Fibroblast of lung (primary cell): ENCODE measurements around the gene MYO9A. TPM values are rescaled to one million over a fixed set of nuclear protein-coding genes. Genes with fewer than 3 reads are reported as not detected.

Experiments used
- DNase-seq, 2 donors: peaks; one replicate each; pipeline versions ENCODE4 v3.0.0 to v3.0.0-alpha.2; 2010; ENCODE audit warnings: low read depth in 2 of 2
- H2AFZ ChIP-seq: 2 replicates; pipeline ENCODE4 v1.5.1; 2012; ENCODE audit warnings: low read length, control low read depth, inconsistent platforms
- H3K27ac ChIP-seq: 2 replicates; pipeline ENCODE4 v1.5.1; 2011; ENCODE audit warnings: low read length, control low read depth; ENCODE audit not compliant: insufficient read depth
- H3K27me3 ChIP-seq: 2 replicates; pipeline ENCODE4 v1.5.1; 2011; ENCODE audit warnings: mild to moderate bottlenecking, low read length; ENCODE audit not compliant: control insufficient read depth, insufficient read depth
- H3K36me3 ChIP-seq: 2 replicates; pipeline ENCODE4 v1.5.1; 2011; ENCODE audit warnings: low read length; ENCODE audit not compliant: control insufficient read depth, insufficient read depth
- H3K4me1 ChIP-seq: 2 replicates; pipeline ENCODE4 v1.5.1; 2011; ENCODE audit warnings: low read length; ENCODE audit not compliant: control insufficient read depth, insufficient read depth; ENCODE audit errors: extremely low read depth
- H3K4me2 ChIP-seq: 2 replicates; pipeline ENCODE4 v1.5.1; 2011; ENCODE audit warnings: low read length, control low read depth; ENCODE audit not compliant: insufficient read depth; ENCODE audit errors: extremely low read depth
- H3K4me3 ChIP-seq, 4 experiments: fragments of 200-600 bp in 1 of 4; sonication (generic) in 1 of 4; replicated peaks in 1 of 4; 2 replicates each; pipeline ENCODE4 v1.5.1; 2011 to 2016; ENCODE audit warnings: low read length in 4 of 4, low read depth in 3 of 4, mild to moderate bottlenecking in 3 of 4, control low read depth in 2 of 4, inconsistent platforms in 1 of 4, mixed read lengths in 1 of 4; ENCODE audit not compliant: insufficient read depth in 1 of 4; ENCODE audit errors: control extremely low read depth in 1 of 4
- H3K79me2 ChIP-seq: 2 replicates; pipeline ENCODE4 v1.5.1; 2012; ENCODE audit warnings: mild to moderate bottlenecking, low read length, inconsistent platforms; ENCODE audit not compliant: control insufficient read depth, insufficient read depth
- H3K9ac ChIP-seq: 2 replicates; pipeline ENCODE4 v1.5.1; 2011; ENCODE audit warnings: mild to moderate bottlenecking, low read length, control low read depth; ENCODE audit not compliant: insufficient read depth
- H3K9me3 ChIP-seq: 2 replicates; pipeline ENCODE4 v1.5.1; 2012; ENCODE audit warnings: low read depth, low read length; ENCODE audit not compliant: control insufficient read depth, insufficient read depth
- H4K20me1 ChIP-seq: 2 replicates; pipeline ENCODE4 v1.5.1; 2011; ENCODE audit warnings: low read length; ENCODE audit not compliant: control insufficient read depth, insufficient read depth; ENCODE audit errors: extremely low read depth
- EZH2 ChIP-seq: IDR thresholded peaks from 2 replicates; pipeline ENCODE4 v1.5.1; 2012; ENCODE audit warnings: low read length, control low read depth, mild to moderate bottlenecking; ENCODE audit errors: missing control alignments
- polyA plus RNA-seq, 2 donors: library from polyadenylated mRNA; depleted of rRNA in 1 of 2; stranded (reverse) in 1 of 2; unstranded in 1 of 2; fragments of >200 nt; gene quantifications; 2 replicates each; pipeline ENCODE4 v1.2.1, GENCODE V29; 2011 to 2012; ENCODE audit warnings: missing spikeins in 1 of 2
- total RNA-seq: library from RNA; depleted of rRNA; stranded (reverse); fragments of >200 nt; gene quantifications from 2 replicates; pipeline ENCODE4 v1.2.1, GENCODE V29; 2014
- TF ChIP-seq, protein P1 (sequence below), 2 donors: IDR thresholded peaks in 1 of 2; conservative IDR thresholded peaks in 1 of 2; 1 replicate in 1 of 2; 2 replicates in 1 of 2; pipeline ENCODE4 v1.5.1; 2011 to 2012; ENCODE audit warnings: low read length in 2 of 2, control low read depth in 1 of 2, inconsistent platforms in 1 of 2, low read depth in 1 of 2, mild to moderate bottlenecking in 1 of 2

The MYO9A gene
- total and polyA plus RNA-seq, 2 donors (not counting 1 experiment from before 2014, with no cell fraction given): 12.8 to 48.6 TPM

DNA sequence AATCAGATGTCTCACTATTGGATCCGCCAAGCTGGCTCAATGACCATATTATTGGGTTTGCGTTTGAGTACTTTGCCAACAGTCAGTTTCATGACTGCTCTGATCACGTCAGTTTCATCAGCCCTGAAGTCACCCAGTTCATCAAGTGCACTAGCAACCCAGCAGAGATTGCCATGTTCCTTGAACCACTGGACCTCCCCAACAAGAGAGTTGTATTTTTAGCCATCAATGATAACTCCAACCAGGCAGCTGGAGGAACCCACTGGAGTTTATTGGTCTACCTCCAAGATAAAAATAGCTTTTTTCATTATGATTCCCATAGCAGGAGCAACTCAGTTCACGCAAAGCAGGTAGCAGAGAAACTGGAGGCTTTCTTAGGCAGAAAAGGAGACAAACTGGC is 21.7 kb upstream of the MYO9A start:
- TF ChIP-seq, protein P1, sequence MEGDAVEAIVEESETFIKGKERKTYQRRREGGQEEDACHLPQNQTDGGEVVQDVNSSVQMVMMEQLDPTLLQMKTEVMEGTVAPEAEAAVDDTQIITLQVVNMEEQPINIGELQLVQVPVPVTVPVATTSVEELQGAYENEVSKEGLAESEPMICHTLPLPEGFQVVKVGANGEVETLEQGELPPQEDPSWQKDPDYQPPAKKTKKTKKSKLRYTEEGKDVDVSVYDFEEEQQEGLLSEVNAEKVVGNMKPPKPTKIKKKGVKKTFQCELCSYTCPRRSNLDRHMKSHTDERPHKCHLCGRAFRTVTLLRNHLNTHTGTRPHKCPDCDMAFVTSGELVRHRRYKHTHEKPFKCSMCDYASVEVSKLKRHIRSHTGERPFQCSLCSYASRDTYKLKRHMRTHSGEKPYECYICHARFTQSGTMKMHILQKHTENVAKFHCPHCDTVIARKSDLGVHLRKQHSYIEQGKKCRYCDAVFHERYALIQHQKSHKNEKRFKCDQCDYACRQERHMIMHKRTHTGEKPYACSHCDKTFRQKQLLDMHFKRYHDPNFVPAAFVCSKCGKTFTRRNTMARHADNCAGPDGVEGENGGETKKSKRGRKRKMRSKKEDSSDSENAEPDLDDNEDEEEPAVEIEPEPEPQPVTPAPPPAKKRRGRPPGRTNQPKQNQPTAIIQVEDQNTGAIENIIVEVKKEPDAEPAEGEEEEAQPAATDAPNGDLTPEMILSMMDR (conservative IDR thresholded peaks at IDR 0.05 in 1 of 2, IDR thresholded peaks at IDR 0.05 in 1 of 2; ENCODE audit: low read depth in 1 of 2, low read length in 2 of 2): no peak
- no peak for TF ChIP-seq EZH2
- no peak for DNase-seq

GRCh38 chr15:72136170-72137051 is 18.5 kb upstream of the MYO9A start:
- H4K20me1 ChIP-seq: no peaks in the 10 kb centered on the region
- no peaks in the 10 kb centered on the region for H3K36me3 ChIP-seq
- no peaks in the 10 kb centered on the region for H3K79me2 ChIP-seq
- no peaks in the 10 kb centered on the region for H3K9me3 ChIP-seq
- peak in 1 of 2 donors; percentile 6 for DNase-seq
- H3K4me3 ChIP-seq: no peak overlapping the region
- no peak overlapping the region for H2AFZ ChIP-seq
- H3K9ac ChIP-seq: no peak overlapping the region
- H3K4me1 ChIP-seq: no peaks in the 10 kb centered on the region
- no peaks in the 10 kb centered on the region for H3K27me3 ChIP-seq
- TF ChIP-seq, protein P1 (conservative IDR thresholded peaks at IDR 0.05 in 1 of 2, IDR thresholded peaks at IDR 0.05 in 1 of 2; ENCODE audit: low read depth in 1 of 2, low read length in 2 of 2): no peak
- no peak for TF ChIP-seq EZH2
- no peak overlapping the region for H3K27ac ChIP-seq
- no peak overlapping the region for H3K4me2 ChIP-seq

More for the DNA sequence above, 21.7 kb upstream of the MYO9A start:
- Histone ChIP-seq H3K36me3 (no peaks in the 10 kb centered on the region), H2AFZ (no peak overlapping the region), H3K4me2 (no peak overlapping the region), H3K27ac (no peak overlapping the region), H4K20me1 (no peaks in the 10 kb centered on the region), H3K27me3 (no peaks in the 10 kb centered on the region), H3K79me2 (no peaks in the 10 kb centered on the region), H3K9ac (no peak overlapping the region), H3K9me3 (no peaks in the 10 kb centered on the region), H3K4me3 (no peak overlapping the region), H3K4me1 (no peaks in the 10 kb centered on the region)

GRCh38 chr15:72135719-72136118 is 17.8 kb upstream of the MYO9A start:
- H3K27ac ChIP-seq: no peak overlapping the region
- H3K79me2 ChIP-seq: no peaks in the 10 kb centered on the region
- no peaks in the 10 kb centered on the region for H3K4me1 ChIP-seq
- H4K20me1 ChIP-seq: no peaks in the 10 kb centered on the region
- H2AFZ ChIP-seq: no peak overlapping the region
- H3K27me3 ChIP-seq: no peaks in the 10 kb centered on the region
- TF ChIP-seq EZH2: no peak
- TF ChIP-seq, protein P1 (conservative IDR thresholded peaks at IDR 0.05 in 1 of 2, IDR thresholded peaks at IDR 0.05 in 1 of 2; ENCODE audit: low read depth in 1 of 2, low read length in 2 of 2): no peak
- no peaks in the 10 kb centered on the region for H3K36me3 ChIP-seq
- H3K9me3 ChIP-seq: no peaks in the 10 kb centered on the region
- H3K4me2 ChIP-seq: no peak overlapping the region
- no peak overlapping the region for H3K9ac ChIP-seq
- DNase-seq: peak in 1 of 2 donors; percentile 9
- H3K4me3 ChIP-seq: no peak overlapping the region
